Adipocyte (in vitro differentiated cells): Measurements from ENCODE around the gene DENND5A.

Source experiments
- DNase-seq: peaks from one replicate; pipeline ENCODE4 v3.0.0-alpha.2; 2015; ENCODE audit warnings: low read depth
- H3K27me3 ChIP-seq: replicated peaks from 2 replicates; pipeline ENCODE4 v1.7.0; 2013; ENCODE audit warnings: mild to moderate bottlenecking, low read length, moderate library complexity; ENCODE audit not compliant: control insufficient read depth, insufficient read depth
- H3K36me3 ChIP-seq: 2 replicates; pipeline ENCODE4 v1.7.0; 2013; ENCODE audit warnings: low read length, mild to moderate bottlenecking, moderate library complexity; ENCODE audit not compliant: control insufficient read depth, insufficient read depth, severe bottlenecking
- H3K4me1 ChIP-seq: 2 replicates; pipeline ENCODE4 v1.7.0; 2013; ENCODE audit warnings: mild to moderate bottlenecking, low read length, moderate library complexity; ENCODE audit not compliant: control insufficient read depth, insufficient read depth
- H3K4me3 ChIP-seq: 2 replicates; pipeline ENCODE4 v1.7.0; 2013; ENCODE audit warnings: mild to moderate bottlenecking, low read length, moderate library complexity
- H3K9ac ChIP-seq: 2 replicates; pipeline ENCODE4 v1.7.0; 2013; ENCODE audit warnings: mild to moderate bottlenecking, low read length, moderate library complexity
- H3K9me3 ChIP-seq: 2 replicates; pipeline ENCODE4 v1.7.0; 2013; ENCODE audit warnings: mild to moderate bottlenecking, low read length, moderate library complexity; ENCODE audit not compliant: control insufficient read depth

DENND5A gene

DNA sequence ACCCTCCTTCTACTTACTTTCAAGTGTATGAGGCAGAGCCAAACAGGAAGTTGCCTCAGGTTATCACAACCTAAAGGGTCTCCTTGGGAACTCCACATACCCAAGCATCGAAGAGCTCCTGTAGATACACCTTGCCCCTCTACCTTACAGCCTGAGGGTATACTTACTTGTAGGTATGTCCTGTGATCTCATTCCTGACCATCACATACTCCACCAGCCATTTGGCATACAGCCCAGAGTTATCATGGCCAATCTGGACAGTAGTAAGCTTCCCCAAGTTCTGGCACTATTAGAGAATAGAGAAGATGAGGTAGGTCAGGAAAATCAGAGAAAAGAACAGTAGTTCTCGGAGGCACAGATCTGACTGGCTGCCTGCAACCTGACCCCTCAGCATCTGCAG, 120.3 kb downstream of the DENND5A start:
- no peaks in the 10 kb centered on the region for H3K9me3 ChIP-seq
- H3K9ac ChIP-seq: no peak overlapping the region
- peaks cover 100% of the 10 kb centered on the region for H3K36me3 ChIP-seq
- peaks cover 4% of the 10 kb centered on the region for H3K4me1 ChIP-seq
- DNase-seq: no peak
- no peaks in the 10 kb centered on the region for H3K27me3 ChIP-seq
- no peak overlapping the region for H3K4me3 ChIP-seq

DNA sequence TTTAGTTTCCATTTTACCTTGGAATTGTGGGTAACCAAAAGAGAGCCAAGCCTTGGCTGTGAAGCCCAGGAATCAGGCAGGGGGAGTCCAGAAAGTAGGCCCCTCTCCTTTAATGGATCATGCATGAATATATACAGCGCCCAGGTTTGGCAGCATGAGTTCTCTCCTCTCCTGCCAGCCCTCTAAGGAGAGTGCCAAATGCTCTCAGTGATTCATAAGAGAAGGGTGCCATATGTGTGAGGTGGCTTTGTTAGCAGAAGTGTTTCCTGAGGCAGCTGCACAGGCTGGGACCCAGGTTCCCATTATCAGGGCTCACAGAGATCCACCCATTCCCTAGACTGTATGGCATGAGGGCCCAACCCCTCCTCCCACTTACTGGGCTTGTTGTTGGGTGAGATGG, 121.4 kb downstream of the DENND5A start:
- Histone ChIP-seq H3K4me3 (no peak overlapping the region), H3K9ac (no peak overlapping the region), H3K9me3 (no peaks in the 10 kb centered on the region), H3K36me3 (peaks cover 98% of the 10 kb centered on the region), H3K27me3 (no peaks in the 10 kb centered on the region), H3K4me1 (peaks cover 13% of the 10 kb centered on the region)
- DNase-seq: no peak

DNA sequence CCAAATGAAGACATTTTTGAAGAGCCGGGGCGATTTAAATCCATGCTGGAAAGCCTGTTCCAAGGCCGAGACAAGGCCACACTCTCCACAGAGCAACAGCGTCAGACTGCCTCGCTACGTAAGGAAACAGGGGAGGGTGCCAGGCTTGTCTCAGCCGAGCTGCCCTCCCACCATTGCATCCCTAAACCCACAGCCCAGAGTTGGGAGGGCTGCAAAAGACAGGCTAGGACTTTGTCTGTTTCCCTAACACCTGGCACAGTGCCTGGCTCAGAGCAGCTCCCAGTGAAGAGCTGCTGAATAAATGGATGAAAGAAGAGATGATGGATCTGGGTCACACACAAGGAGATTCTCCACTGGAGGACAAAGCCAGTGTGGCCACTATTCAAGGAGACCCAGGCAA, 122.4 kb downstream of the DENND5A start:
- Histone ChIP-seq H3K9ac (no peak overlapping the region), H3K4me1 (peaks cover 13% of the 10 kb centered on the region), H3K36me3 (peaks cover 98% of the 10 kb centered on the region), H3K27me3 (no peaks in the 10 kb centered on the region), H3K4me3 (no peak overlapping the region), H3K9me3 (no peaks in the 10 kb centered on the region)
- DNase-seq: no peak

DNA sequence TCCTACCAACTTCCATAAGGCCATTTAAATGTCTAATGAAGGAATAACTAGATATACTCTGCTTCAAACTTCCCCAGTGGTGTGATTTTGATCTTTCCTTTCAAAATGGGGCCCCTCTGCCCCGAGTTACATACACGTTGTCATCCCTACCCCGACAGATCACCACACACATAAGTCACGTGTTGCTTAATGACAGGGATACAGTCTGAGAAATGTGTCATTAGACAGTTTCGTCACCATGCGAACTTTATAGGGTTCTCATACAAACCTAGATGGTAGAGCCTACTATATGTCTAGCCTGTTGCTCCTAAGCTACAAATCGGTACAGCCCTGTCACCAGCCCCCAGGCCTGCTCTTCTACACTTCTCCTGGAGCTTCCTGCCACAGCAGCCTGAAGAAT, 124.0 kb downstream of the DENND5A start:
- H3K36me3 ChIP-seq: peaks cover 95% of the 10 kb centered on the region
- DNase-seq: no peak
- no peak overlapping the region for H3K4me3 ChIP-seq
- peaks cover 13% of the 10 kb centered on the region for H3K4me1 ChIP-seq
- no peaks in the 10 kb centered on the region for H3K27me3 ChIP-seq
- H3K9ac ChIP-seq: no peak overlapping the region
- no peaks in the 10 kb centered on the region for H3K9me3 ChIP-seq

DNA sequence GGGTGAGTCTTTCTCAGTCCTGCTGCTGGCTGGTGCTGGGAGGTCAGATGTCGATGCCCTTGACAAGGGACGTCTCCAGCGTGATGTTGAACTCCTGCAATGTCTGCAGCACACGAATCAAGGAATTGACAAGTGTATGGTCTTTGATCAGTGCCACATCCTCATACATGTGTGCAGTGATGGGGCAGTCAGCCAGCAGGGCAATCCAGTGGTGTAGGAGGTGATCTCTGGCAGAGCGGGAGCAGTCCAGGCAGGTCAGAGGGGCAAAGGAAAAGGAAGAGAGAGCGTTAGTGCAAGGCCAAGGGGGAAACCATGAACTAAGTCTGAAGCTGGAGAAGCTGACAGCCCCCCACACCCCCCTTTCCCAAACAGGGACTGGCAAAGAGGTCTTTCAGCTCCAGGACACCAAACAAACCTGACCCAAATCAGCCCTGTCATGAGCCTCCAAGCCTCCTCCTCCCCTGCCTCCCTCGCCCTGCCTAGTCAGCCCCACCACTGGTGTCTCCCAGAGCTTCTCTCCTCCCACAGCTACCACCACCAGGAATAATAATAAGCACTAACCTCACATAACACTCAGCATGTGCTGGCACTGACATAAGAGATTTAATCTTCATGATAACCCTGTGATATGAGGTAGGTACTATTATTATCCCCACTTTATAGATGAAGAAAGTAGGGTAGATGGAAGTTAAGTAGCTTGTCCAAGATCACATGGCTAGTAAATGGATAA, 125.4 kb downstream of the DENND5A start:
- Histone ChIP-seq H3K9me3 (no peaks in the 10 kb centered on the region), H3K4me3 (no peak overlapping the region), H3K27me3 (no peaks in the 10 kb centered on the region), H3K36me3 (peaks cover 86% of the 10 kb centered on the region), H3K9ac (peak overlapping the region; percentile 23), H3K4me1 (peaks cover 13% of the 10 kb centered on the region)
- DNase-seq: no peak

DNA sequence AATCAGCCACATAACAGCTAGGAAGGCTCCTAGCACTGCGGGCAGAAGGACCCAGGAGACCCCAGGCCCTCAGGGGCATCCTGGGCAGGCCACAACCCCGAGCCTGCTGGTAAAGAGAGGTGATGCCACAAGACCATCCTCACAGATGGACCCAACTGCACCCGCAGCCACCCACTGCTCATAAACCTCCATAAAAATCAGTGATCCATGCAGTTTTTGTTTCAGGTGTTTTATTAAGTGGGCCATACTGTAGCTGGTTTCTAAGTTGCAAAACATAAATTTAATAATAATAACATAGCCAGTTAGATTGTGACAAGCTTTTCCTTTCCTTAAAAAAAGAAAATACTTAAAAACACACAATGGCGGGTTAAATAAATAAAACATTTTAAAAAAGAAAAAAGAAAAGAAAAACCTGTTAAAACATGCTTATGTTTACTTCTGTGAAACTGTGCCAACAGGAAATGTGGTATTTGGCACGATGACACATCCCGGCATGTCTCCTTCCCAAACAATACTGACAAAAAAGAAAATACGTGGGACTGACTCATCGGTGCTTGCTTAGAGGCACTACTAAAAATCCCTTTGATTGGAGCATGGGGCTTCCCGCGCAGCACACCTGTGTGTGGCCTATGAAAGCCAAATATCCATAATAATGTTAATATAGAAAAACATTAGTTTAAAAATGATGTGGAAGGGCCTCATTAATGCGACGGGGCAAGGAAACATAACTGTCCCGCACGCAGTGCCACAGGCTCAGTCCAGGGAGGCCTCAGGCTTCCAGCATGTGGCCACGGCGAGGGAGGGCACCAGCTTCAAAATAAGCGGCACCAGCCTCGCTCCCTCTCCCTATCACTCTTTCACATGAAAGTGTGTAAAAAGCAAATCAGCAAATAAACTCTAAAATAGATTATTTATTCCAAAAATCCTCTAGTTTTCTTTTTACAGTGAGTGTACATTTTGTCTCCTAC, 126.3 kb downstream of the DENND5A start:
- peak; percentile 76 for DNase-seq
- H3K36me3 ChIP-seq: peaks cover 78% of the 10 kb centered on the region

DNA sequence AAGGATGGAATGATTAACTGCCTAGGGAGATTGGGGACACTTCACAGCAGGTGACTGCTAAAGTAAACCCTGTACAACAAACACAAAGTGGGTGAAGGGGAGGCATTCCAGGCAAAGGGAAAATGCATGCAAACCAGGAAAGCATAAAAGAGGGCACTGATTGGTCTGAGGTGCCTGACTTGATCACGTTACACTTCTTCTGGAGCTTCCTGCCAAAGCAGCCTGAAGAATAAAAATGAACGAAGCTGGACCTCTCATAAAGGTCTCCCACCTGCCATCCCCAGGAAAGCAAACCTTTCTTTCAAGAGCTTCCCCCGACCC, 127.1 kb downstream of the DENND5A start:
- peaks cover 74% of the 10 kb centered on the region for H3K36me3 ChIP-seq

More for the DNA sequence above, 126.3 kb downstream of the DENND5A start:
- Histone ChIP-seq H3K4me3 (no peak overlapping the region), H3K4me1 (peaks cover 13% of the 10 kb centered on the region), H3K9me3 (no peaks in the 10 kb centered on the region), H3K9ac (peak overlapping the region; percentile 23), H3K27me3 (no peaks in the 10 kb centered on the region)

DNA sequence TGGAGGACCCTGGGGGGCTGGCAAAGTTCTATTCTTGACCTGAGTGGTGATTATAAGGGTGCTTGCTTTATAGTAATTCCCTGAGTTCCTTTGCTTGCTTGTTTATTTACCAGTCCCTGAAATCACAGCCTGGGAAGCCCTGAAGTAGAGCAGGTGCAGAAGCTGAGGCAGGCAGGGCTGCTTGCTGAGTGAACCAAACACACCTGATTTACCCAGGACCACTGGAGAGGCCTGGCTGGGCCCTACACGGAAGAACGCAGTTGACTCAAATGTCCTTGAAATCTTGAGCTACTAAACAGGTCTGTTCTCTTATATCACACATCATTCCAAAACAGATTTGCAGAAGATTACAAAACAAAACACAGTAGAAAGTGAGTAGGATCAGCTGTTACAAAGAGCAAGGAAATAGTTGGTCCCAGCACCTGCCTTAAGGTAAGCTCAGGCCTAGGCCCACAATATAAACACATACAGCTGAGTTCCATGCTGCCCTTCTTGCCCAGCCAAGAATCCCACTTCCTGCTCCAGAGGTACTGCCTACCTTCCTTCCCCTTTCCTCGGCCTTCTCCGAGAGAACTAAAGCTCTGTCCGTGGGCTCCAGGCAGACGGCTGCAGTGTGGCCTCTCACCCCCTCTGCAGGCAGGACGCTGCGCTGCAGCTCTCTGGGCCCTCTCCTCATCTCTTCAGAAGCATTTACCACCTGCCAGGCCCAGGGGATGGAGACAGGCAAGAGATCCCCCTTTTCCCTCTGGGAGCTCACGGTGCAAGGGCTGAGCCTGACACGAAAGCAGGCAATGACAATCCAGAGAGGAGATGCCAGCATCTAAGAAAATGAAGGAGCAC, 127.6 kb downstream of the DENND5A start:
- no peak overlapping the region for H3K9ac ChIP-seq
- H3K4me3 ChIP-seq: no peak overlapping the region
- H3K4me1 ChIP-seq: peaks cover 13% of the 10 kb centered on the region
- H3K27me3 ChIP-seq: no peaks in the 10 kb centered on the region
- DNase-seq: peak; percentile 80
- H3K36me3 ChIP-seq: peaks cover 68% of the 10 kb centered on the region
- no peaks in the 10 kb centered on the region for H3K9me3 ChIP-seq

More for the DNA sequence above, 127.1 kb downstream of the DENND5A start:
- DNase-seq: no peak
- H3K4me3 ChIP-seq: no peak overlapping the region
- H3K9ac ChIP-seq: no peak overlapping the region
- H3K9me3 ChIP-seq: no peaks in the 10 kb centered on the region
- no peaks in the 10 kb centered on the region for H3K27me3 ChIP-seq
- H3K4me1 ChIP-seq: peaks cover 13% of the 10 kb centered on the region

DNA sequence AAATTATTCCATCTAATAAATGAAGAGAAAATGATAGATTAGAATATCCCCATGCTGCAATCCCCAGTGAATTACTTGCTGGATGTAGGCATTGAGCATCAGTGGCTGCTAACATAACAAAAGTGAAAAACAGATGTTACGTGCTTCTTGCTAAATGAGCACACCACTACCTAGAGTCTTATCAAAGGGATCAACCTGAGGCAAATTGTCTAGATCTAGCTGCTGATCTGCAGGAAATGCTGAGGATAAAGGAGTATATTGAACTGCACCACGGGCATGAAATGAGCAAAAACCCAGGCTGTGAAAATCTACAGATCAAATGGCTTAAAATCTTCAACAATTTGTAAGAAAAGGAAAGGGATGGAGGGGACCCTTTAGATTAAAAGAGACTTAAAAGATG, 128.4 kb downstream of the DENND5A start:
- peaks cover 61% of the 10 kb centered on the region for H3K36me3 ChIP-seq
- peaks cover 19% of the 10 kb centered on the region for H3K4me1 ChIP-seq
- H3K9me3 ChIP-seq: no peaks in the 10 kb centered on the region
- H3K9ac ChIP-seq: no peak overlapping the region
- no peaks in the 10 kb centered on the region for H3K27me3 ChIP-seq
- DNase-seq: no peak
- H3K4me3 ChIP-seq: no peak overlapping the region

DNA sequence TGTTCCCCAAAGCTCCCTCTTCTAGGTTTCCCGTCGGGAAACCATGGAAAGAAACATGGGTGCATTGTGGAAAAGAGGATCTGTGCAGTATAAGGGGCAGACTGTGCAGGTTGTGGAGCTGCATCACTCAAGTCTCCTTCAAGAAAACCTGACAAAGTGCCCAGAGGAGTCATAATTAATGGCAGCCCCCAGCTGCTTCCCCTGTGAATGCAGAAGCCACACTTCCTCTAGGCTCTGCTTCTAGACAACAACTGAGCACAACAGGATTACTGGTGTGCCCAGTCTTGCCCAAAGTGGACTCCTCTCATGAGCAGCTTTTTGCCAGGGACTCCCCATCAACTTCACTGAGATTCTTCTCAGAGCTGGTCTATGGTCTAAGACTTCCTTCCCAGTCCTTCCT, 131.2 kb downstream of the DENND5A start:
- DNase-seq: no peak
- Histone ChIP-seq H3K36me3 (peaks cover 37% of the 10 kb centered on the region), H3K4me3 (no peak overlapping the region), H3K9ac (no peak overlapping the region), H3K9me3 (no peaks in the 10 kb centered on the region), H3K27me3 (no peaks in the 10 kb centered on the region), H3K4me1 (peaks cover 6% of the 10 kb centered on the region)
